Parathyroid adenoma (tissue), 2 donors: ENCODE measurements around the gene CIDEA.

ENCODE experiments used
- H2AFZ ChIP-seq: fragments of 300-600 bp; sonication (generic); one replicate; pipeline ENCODE4 v1.7.0; 2017; ENCODE audit warnings: antibody characterized with exemption, mild to moderate bottlenecking
- H3K27ac ChIP-seq: fragments of 300-600 bp; sonication (generic); one replicate; pipeline ENCODE4 v1.7.0; 2017
- H3K27me3 ChIP-seq: fragments of 300-600 bp; sonication (generic); one replicate; pipeline ENCODE4 v1.7.0; 2017; ENCODE audit warnings: low read length; ENCODE audit not compliant: control insufficient read depth, insufficient read depth
- H3K36me3 ChIP-seq: fragments of 300-600 bp; sonication (generic); one replicate; pipeline ENCODE4 v1.7.0; 2017; ENCODE audit warnings: low read length; ENCODE audit not compliant: control insufficient read depth, insufficient read depth
- H3K4me1 ChIP-seq: fragments of 300-600 bp; sonication (generic); one replicate; pipeline ENCODE4 v1.7.0; 2017; ENCODE audit warnings: control low read depth
- H3K4me2 ChIP-seq: fragments of 300-600 bp; sonication (generic); one replicate; pipeline ENCODE4 v1.7.0; 2017; ENCODE audit warnings: low read length
- H3K4me3 ChIP-seq: fragments of 300-600 bp; sonication (generic); one replicate; pipeline ENCODE4 v1.7.0; 2017; ENCODE audit warnings: low read depth, low read length
- H3K79me2 ChIP-seq: fragments of 300-600 bp; sonication (generic); one replicate; pipeline ENCODE4 v1.7.0; 2017; ENCODE audit warnings: control low read depth
- H3K9ac ChIP-seq: fragments of 300-600 bp; sonication (generic); one replicate; pipeline ENCODE4 v1.7.0; 2017; ENCODE audit warnings: mild to moderate bottlenecking
- H3K9me3 ChIP-seq: fragments of 300-600 bp; sonication (generic); one replicate; pipeline ENCODE4 v1.7.0; 2017; ENCODE audit warnings: low read length; ENCODE audit not compliant: control insufficient read depth
- CTCF ChIP-seq: fragments of 300-600 bp; sonication (generic); IDR thresholded peaks from one replicate; pipeline ENCODE4 v1.7.0; 2017; ENCODE audit warnings: antibody characterized with exemption, mild to moderate bottlenecking
- donor health status: primary hyperparathyroidism.

Gene CIDEA

GRCh38 chr18:12278741-12279682 lies 24.9 kb downstream of the CIDEA start:
- H3K27ac ChIP-seq = peak overlapping the region; percentile 63
- no peak overlapping the region for H3K4me2 ChIP-seq
- TF ChIP-seq CTCF = no peak
- H3K4me1 ChIP-seq = no peaks in the 10 kb centered on the region
- no peaks in the 10 kb centered on the region for H3K9me3 ChIP-seq
- H3K36me3 ChIP-seq = no peaks in the 10 kb centered on the region
- no peaks in the 10 kb centered on the region for H3K79me2 ChIP-seq
- H3K9ac ChIP-seq = no peak overlapping the region
- peak overlapping the region; percentile 81 for H2AFZ ChIP-seq
- no peaks in the 10 kb centered on the region for H3K27me3 ChIP-seq
- H3K4me3 ChIP-seq = peak overlapping the region; percentile 34

GRCh38 chr18:12279781-12280531 lies 25.8 kb downstream of the CIDEA start:
- Histone ChIP-seq H3K9ac (no peak overlapping the region), H3K27ac (peak overlapping the region; percentile 63), H3K4me1 (no peaks in the 10 kb centered on the region), H2AFZ (peak overlapping the region; percentile 81), H3K27me3 (no peaks in the 10 kb centered on the region), H3K79me2 (no peaks in the 10 kb centered on the region), H3K9me3 (no peaks in the 10 kb centered on the region), H3K4me2 (no peak overlapping the region), H3K4me3 (no peak overlapping the region), H3K36me3 (no peaks in the 10 kb centered on the region)
- no peak for TF ChIP-seq CTCF

- no peaks in the 10 kb centered on the region for H3K4me1 ChIP-seq
- H3K9ac ChIP-seq = no peak overlapping the region
- H3K4me3 ChIP-seq = no peak overlapping the region
- no peaks in the 10 kb centered on the region for H3K36me3 ChIP-seq
- H3K79me2 ChIP-seq = no peaks in the 10 kb centered on the region
- no peaks in the 10 kb centered on the region for H3K9me3 ChIP-seq
- no peak for TF ChIP-seq CTCF
- no peak overlapping the region for H2AFZ ChIP-seq
- no peaks in the 10 kb centered on the region for H3K27me3 ChIP-seq
- no peak overlapping the region for H3K27ac ChIP-seq
- no peak overlapping the region for H3K4me2 ChIP-seq
These were observed 27.7 kb downstream of the CIDEA start for GRCh38 chr18:12281861-12282260.

- Histone ChIP-seq H3K79me2 (no peaks in the 10 kb centered on the region), H3K4me1 (no peaks in the 10 kb centered on the region), H3K4me3 (no peak overlapping the region), H3K36me3 (no peaks in the 10 kb centered on the region), H3K27me3 (no peaks in the 10 kb centered on the region), H3K4me2 (no peak overlapping the region), H3K9me3 (no peaks in the 10 kb centered on the region), H3K27ac (no peak overlapping the region), H2AFZ (no peak overlapping the region), H3K9ac (no peak overlapping the region)
- no peak for TF ChIP-seq CTCF
These were observed 28.4 kb downstream of the CIDEA start for GRCh38 chr18:12282442-12283039.
